Measurements from ENCODE around the gene LDLRAD2. TPM values are rescaled to one million over a fixed set of nuclear protein-coding genes. Genes with fewer than 3 reads are reported as not detected.

The LDLRAD2 gene
- total RNA-seq, 1 experiment from 2014 or later = not detected

- Histone ChIP-seq H3K27ac (ENCODE audit: low read length) (no peak overlapping the region), H3K9me3 (ENCODE audit: control insufficient read depth, insufficient read depth, low read depth, low read length) (no peaks in the 10 kb centered on the region), H3K4me1 (ENCODE audit: control insufficient read depth, insufficient read depth, low read length) (no peaks in the 10 kb centered on the region), H3K36me3 (ENCODE audit: control insufficient read depth, insufficient read depth, low read length) (peaks cover 6% of the 10 kb centered on the region; the same call in 1 of the 2 replicates), H3K27me3 (ENCODE audit: control insufficient read depth, insufficient read depth, low read length) (no peaks in the 10 kb centered on the region), H3K4me3 (ENCODE audit: low read depth in 2 of 2, low read length in 2 of 2) (no peak overlapping the region)
- CTCF ChIA-PET = no interaction called here
- DNase-seq (ENCODE audit: low read depth, low spot score) = no peak
- intact Hi-C loops (cut with micrococcal nuclease; ENCODE audit: unreplicated experiment) (no loop called here), in situ Hi-C loops (cut with HindIII; ENCODE audit: low pct_unique_long_range_greater_than_20kb, low sequenced_read_pairs) (no loop called here)
- TF ChIP-seq SIN3A (IDR thresholded peaks at IDR 0.05; ENCODE audit: borderline replicate concordance, insufficient read depth, low read depth, low read length) (no peak), POLR2AphosphoS5 (IDR thresholded peaks at IDR 0.05; ENCODE audit: low read depth, low read length) (no peak), CTCF (IDR thresholded peaks at IDR 0.05) (no peak), REST (IDR thresholded peaks at IDR 0.05; ENCODE audit: insufficient read depth in 1 of 2, low read depth in 2 of 2, low read length in 1 of 2) (no peak), TCF7L2 (IDR thresholded peaks at IDR 0.05; ENCODE audit: low read depth, low read length) (no peak)
- no peak for ATAC-seq
- no TSS peak for BruUV-seq (replicated peaks)
- POLR2A ChIA-PET = no interaction called here
Measured at GRCh38 chr1:21857840-21858670, 46.0 kb downstream of the LDLRAD2 start.

GRCh38 chr1:21859669-21860179 is 47.7 kb downstream of the LDLRAD2 start:
- no TSS peak for BruUV-seq (replicated peaks)
- DNase-seq (ENCODE audit: low read depth, low spot score) (no peak), ATAC-seq (no peak)
- intact Hi-C loops (cut with micrococcal nuclease; ENCODE audit: unreplicated experiment) = no loop called here
- POLR2A ChIA-PET = no interaction called here
- CTCF ChIA-PET = no interaction called here
- no peak for TF ChIP-seq REST (IDR thresholded peaks at IDR 0.05; ENCODE audit: insufficient read depth in 1 of 2, low read depth in 2 of 2, low read length in 1 of 2)
- no peak for TF ChIP-seq SIN3A (IDR thresholded peaks at IDR 0.05; ENCODE audit: borderline replicate concordance, insufficient read depth, low read depth, low read length)
- TF ChIP-seq CTCF (IDR thresholded peaks at IDR 0.05) = no peak
- no peak for TF ChIP-seq POLR2AphosphoS5 (IDR thresholded peaks at IDR 0.05; ENCODE audit: low read depth, low read length)
- TF ChIP-seq TCF7L2 (IDR thresholded peaks at IDR 0.05; ENCODE audit: low read depth, low read length) = no peak
- H3K36me3 ChIP-seq (ENCODE audit: control insufficient read depth, insufficient read depth, low read length) = peaks cover 6% of the 10 kb centered on the region; the same call in 1 of the 2 replicates
- H3K27me3 ChIP-seq (ENCODE audit: control insufficient read depth, insufficient read depth, low read length) = no peaks in the 10 kb centered on the region
- H3K9me3 ChIP-seq (ENCODE audit: control insufficient read depth, insufficient read depth, low read depth, low read length) = no peaks in the 10 kb centered on the region
- in situ Hi-C loops (cut with HindIII; ENCODE audit: low pct_unique_long_range_greater_than_20kb, low sequenced_read_pairs) = no loop called here
- H3K27ac ChIP-seq (ENCODE audit: low read length) = no peak overlapping the region
- H3K4me1 ChIP-seq (ENCODE audit: control insufficient read depth, insufficient read depth, low read length) = no peaks in the 10 kb centered on the region
- H3K4me3 ChIP-seq (ENCODE audit: low read depth in 2 of 2, low read length in 2 of 2) = no peak overlapping the region

Measured in Panc1 (cell line).